GM21447 (cell line): Measurements from ENCODE around the gene PTPRN2.
"Not testable (repeated sequence)": the region's sequence is repeated elsewhere in the genome, so short reads cannot be mapped to it uniquely, and the experiment has no call there.

Experiments
- ATAC-seq: cut with Tn5 transposase; IDR thresholded peaks from one replicate; pipeline ENCODE4 v1.9.1; 2021; ENCODE audit not compliant: unreplicated experiment

Gene PTPRN2

DNA sequence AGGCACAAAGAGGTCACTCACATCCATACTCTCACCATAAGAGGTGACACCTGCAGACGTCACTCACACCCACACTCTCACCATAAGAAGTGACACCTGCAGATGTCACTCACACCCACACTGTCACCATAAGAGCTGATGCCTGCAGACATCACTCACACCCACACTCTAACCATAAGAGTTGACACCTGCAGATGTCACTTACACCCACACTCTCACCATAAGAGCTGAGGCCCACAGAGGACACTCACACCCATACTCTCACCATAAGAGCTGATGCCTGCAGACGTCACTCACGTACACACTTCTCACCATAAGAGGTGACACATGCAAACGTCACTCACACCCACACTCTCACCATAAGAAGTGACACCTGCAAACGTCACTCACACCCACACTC is 255.1 kb downstream of the PTPRN2 start:
- not testable (repeated sequence) for ATAC-seq

DNA sequence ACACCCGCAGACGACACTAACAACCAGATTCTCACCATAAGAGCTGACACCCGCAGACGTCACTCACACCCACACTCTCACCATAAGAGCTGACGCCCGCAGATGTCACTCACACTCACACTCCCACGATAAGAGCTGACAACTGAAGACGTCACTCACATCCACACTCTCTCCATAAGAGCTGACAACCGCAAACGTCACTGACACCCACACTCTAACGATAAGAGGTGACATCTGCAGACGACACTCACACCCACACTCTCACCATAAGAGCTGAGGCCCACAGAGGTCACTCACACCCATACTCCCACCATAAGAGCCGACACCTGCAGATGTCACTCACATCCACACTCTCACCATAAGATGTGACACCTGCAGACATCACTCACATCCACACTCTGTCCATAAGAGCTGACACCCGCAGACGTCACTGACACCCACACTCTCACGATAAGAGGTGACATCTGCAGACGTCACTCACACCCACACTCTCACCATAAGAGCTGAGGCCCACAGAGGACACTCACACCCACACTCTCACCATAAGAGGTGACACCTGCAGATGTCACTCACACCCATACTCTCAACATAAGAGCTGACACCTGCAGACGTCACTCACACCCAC is 255.7 kb downstream of the PTPRN2 start:
- ATAC-seq, result not testable (repeated sequence)

DNA sequence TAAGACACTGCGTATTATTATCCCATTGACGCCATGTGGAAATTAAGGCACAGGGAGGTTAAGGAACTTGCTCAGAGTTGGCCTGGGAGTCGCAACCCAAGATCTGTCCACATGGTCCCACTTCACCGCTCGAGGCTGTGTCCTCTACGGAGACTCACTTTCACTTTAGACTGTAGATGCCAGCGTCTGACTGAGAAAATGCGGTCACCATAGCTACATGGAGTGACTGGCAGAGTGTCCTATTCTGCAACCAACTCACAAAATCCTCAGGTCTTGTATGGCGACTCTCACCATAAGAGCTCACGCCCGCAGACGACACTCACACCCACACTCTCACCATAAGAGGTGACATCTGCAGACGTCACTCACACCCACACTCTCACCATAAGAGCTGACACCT is 257.9 kb downstream of the PTPRN2 start:
- ATAC-seq, result no peak

GRCh38 chr7:158329014-158329610 is 258.5 kb downstream of the PTPRN2 start:
- no peak for ATAC-seq

DNA sequence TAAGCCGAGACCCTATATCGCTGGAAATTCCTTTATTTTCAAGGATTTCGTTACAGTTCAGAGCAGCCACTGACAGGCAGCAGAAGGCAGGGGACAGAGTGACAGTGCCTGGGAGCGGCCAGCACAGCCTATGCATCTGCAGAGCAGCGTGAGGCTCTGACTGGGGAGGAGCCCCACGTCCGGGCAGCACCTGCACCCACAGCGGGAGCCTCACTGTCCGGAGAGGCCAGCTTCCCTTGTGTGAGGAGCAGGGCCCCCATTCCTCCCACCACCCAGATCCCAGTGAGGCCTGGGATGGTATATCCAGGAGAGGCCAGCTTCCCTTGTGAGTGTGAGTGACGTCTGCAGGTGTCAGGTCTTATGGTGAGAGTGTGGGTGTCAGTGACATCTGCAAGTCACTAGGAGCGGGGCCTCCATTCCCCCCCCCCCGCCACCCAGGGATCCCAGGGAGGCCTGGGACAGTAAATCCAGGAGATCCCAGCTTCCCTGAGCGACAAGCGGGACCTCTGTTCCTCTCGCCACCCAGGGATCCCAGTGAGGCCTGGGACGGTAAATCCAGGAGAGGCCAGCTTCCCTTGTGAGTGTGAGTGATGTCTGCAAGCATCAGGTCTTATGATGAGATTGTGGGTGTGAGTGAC is 259.1 kb downstream of the PTPRN2 start:
- no peak for ATAC-seq

- ATAC-seq, result no peak
These were observed 259.9 kb downstream of the PTPRN2 start for GRCh38 chr7:158327571-158328180.

DNA sequence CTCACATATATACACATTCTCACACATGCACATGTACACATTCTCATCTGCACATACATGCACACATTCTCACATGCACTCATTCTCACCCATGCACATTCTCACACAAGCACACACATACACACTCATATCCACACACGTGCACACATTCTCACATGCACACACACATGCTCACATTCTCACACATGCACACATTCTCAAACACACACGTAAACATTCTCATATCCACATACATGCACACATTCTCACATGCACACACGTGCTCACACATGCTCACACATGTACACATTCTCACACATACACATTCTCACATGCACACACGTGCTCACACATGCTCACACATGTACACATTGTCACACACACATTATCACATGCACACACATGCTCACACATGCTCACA is 260.6 kb downstream of the PTPRN2 start:
- ATAC-seq, result no peak

DNA sequence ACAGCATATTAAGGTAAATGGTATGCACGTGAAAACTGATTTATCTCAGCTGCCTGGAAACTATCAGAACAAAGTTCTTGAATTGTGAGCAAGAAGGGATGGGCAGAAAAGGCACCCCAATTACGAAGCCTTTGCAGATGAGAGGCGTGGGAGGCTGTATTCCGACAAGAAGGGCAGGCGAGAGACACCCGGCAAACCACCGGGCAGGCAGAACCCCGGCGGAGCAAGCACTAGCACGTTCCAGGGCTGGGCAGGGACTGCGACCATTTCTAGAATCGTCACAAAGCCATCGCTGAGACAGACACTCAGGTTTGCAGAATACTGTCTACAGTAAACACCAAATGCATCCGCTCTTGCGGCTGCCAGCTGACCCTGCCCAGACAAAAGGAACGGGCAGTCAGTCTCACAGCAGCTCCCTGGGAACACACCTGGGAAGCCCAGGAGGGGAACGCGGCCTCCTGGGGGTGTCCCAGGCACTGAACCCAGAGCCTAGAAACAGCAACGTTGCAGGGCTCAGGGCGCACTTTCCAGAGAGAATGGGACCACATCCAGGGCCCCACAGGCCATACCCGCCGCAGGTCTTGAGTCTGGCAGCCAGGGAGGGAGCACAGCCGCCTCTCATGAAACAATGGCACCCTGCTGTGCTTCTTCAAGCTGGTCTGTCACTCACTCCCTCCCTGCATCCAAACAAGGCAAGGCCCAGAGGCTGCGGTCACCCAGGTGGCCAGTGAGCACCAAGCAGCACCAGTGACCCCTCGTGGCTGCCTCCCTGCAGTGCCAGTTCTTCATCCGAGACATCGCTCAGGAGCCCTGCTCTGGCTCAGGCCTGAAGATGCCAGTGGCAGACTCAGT is 261.9 kb downstream of the PTPRN2 start:
- no peak for ATAC-seq

DNA sequence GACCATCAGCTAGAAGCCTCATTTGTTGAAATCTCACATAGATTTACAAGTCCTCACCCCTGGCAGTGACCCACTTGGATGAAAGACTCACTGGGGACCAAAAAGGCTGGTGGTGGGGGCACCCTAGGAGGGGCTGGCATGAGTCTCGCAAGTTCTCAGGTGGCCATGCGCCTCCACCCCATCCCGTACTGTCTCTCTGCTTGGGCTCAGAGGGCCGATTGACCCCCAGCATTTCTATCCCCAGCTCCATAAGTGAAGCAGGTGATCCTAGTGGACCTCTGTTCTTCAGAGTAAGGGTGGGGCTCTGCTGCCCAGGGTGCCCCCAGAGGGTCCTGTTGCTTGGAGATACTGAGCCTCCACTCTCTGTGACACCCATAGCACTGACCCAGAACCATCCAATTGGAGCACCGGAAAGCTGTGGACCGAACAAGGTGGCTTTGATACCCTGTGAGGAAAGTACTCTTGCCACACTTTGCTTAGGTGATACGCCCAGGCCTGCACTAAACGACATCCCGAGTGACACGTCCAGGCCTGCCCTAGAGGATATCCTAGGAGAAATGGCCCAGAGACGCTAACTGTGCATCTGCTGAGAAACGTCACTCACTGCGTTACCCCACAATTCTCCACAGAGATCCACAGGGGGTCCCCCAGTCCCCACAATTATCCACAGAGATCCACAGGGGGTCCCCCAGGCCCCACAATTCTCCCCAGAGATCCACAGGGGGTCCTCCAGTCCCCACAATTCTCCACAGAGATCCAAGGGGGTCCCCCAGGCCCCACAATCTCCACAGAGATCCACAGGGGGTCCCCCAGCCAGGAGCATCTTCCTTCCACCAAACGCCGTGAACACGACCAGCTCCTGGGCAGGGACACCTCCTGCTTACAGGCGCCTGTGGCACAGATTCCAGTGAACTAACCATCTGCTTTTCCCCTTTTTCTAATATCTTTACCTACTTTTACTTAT is 262.9 kb downstream of the PTPRN2 start:
- no peak for ATAC-seq

- ATAC-seq, result no peak
These were observed 263.8 kb downstream of the PTPRN2 start for GRCh38 chr7:158323741-158324396.

DNA sequence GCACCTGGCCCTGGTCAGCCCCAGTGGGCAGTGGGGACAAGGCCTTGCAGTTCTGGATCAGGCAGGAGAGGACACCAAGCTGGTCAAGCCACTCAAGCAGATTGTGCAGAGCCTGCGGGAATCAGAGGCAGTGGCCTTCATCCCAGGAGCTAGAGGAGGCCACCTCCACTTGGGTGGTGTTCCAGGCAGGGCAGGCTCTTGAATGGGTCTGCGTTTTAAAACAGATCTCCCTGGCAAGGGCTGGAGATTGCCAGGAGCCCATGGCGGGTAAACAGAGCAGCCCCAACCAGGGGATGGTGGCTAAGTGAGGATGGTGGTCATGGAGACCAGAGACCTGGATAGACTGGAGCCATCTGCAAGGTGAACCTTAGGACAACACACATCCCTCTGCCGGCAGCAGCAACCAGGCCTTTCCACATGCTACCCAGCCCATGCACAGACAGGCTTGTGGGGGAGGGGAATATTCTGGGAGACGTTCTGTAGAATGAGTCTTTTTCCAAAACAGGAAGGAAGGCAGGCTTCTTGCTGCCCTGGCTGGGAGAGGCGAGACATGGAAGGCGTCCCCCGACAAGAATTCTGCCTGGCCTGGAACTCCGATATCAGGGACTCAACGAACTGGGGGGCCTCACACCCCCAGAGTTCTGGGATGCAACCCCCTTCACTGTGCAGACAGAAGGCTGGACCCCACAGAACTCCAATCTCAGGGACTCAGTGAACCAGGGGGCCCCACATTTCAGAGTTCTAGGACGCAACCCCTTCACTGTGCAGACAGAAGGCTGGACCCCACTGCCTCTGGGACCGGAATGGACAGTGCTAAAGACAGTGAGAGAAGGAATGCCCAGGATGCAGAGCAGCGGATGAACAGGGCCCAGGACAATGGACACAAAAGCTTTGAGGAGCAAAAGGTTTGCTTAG is 264.8 kb downstream of the PTPRN2 start:
- ATAC-seq, result no peak

DNA sequence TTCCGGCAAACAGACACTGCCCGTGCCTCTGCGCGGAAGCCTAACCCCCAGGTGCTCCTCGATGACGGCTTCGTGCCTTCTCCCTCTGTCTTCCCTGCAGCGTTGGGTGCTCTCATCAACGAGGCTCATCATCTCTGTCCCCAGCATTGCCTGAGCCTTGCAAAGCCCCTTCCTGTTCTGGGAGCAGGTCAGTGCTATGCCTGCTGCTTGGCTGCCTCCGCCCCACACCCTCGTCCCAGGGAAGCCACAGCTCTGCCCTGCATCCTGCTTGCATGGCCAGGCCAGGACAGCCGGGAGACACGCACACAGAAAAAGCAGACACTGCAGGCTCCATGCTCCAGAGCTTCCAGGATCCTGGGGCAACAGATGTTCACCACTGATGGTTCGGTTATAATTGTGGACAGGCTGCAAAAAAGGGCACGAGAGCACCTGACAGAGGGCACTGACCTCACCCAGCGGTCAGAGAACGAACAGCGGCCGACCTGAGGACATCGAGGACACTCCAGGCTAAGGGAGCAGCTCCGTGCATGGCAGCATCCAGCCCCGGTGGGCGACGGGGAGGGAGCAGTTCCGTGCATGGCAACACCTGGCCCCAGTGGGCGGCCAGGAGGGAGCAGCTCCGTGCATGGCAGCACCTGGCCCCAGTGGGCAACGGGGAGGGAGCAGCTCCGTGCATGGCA is 265.5 kb downstream of the PTPRN2 start:
- ATAC-seq, result no peak

DNA sequence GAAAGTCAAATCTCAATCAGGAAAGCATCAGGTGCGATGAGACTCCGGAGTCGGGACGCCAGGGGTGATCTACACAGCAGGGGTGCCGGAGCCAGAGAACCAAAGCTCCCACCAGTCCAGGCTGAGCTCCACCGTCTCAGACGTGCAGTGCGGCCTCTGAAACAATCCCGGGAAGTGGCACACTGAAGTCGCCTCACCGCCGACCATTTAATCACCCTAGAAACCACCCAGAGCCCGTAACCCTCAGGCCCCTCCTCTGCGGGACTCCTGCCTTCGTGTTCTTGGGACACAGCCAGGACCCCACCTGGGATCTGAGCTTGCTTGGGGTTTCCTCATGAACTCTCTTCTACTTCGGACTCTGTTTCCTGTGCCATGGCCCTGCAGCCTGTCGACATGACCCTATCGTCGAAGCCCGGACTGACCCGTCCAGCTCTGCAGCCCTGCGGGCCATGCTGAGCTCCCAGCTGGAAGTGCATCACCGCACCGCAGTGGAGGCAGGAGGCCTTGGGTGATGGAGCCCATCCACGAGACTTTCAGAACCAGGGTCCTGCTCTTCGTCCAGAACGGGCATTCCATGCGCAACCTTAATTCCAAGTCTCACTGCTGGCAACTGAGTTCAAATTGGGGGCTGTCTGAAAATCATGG is 266.4 kb downstream of the PTPRN2 start:
- no peak for ATAC-seq

DNA sequence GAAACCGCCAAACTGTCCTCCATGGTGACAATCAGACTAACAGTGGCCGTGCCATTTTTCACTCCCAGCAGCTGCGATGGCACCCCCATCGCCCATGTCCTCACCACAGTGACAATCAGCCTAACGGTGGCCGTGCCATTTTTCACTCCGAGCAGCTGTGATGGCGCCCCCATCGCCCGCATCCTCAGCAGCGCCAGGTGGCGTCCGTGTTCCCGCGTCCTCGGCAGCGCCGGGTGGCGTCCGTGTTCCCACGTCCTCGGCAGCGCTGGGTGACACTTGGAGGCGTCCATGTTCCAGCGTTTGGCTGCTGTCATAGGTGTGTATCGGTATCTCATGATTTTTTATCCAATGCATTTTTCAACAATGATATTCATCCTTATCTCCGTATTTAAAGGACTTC is 267.3 kb downstream of the PTPRN2 start:
- no peak for ATAC-seq

GRCh38 chr7:158318511-158318913 is 269.1 kb downstream of the PTPRN2 start:
- ATAC-seq, result no peak

DNA sequence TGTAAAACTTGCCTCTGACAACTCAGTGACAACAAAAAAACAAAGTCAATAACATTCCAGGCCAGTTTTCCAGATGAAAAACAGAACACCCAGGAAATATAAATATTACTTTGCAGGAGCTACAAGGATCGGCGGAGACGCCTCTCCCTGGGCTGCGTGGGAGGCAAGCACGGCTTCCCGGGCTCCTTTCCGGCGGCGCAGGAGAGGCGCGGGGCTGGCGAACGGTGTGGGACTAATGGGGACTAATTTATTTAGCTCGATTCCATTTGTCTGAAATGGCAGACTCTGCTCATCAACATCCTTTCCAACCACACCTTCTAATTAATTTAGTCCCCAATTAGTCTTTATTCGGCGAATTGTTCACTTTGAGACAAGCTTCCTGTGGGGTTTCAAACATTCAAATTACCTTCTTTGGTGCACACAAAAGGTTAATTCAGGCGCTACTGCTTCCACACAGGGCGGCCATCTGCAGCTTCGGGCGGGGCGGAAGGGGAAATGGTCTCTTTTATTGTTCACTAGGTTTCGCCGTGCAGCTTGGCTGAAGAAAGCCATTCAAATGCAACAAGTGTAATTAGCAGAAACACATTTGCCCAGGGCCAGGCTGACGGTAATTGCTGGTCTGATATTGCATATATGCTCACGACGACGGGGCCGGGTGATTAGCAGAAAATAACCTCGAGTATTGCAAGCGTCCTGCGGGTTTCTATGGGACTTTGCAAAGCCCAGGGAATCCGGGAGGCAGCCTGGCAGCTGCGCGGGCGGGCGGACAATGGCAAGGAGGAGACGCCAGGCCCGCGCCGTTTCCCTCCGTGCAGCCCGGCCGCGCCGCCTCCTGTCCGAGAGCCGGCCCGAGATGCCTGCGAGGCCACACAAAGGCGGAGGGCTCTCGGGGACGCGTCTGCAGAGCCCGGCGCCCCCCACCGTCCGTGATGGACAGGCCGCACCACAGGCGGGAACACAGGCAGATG is 270.1 kb downstream of the PTPRN2 start:
- no peak for ATAC-seq
